H1 (cell line): ENCODE results near the gene PPP2R2C. TPM values are rescaled to one million over a fixed set of nuclear protein-coding genes. Genes with fewer than 3 reads are reported as not detected.

ENCODE experiments used
- CTCF ChIA-PET: fragments of 300-600 bp; sonication (Branson Sonifier 250); formaldehyde crosslinking; loops from one replicate; lab custom pipeline; 2021; ENCODE audit not compliant: partially characterized antibody; lab: Charles Lee
- POLR2A ChIA-PET: fragments of 300-600 bp; sonication (Branson Sonifier 250); formaldehyde crosslinking; loops from one replicate; lab custom pipeline; 2021; ENCODE audit warnings: inconsistent platforms; ENCODE audit not compliant: partially characterized antibody; lab: Charles Lee
- DNase-seq, 2 experiments: peaks; one replicate each; pipeline versions ENCODE4 v3.0.0 to v3.0.0-alpha.2; 2010 to 2022; ENCODE audit warnings: low spot score in 2 of 2, low read depth in 1 of 2, mixed read lengths in 1 of 2
- FAIRE-seq: peaks from 2 replicates; lab custom pipeline; 2011; peaks lifted over from hg19 to GRCh38; lab: Jason Lieb, UNC
- H2AFZ ChIP-seq: 2 replicates; pipeline ENCODE4 v1.8.1; 2012; ENCODE audit warnings: low read length, inconsistent platforms
- H2AK5ac ChIP-seq: 2 replicates; pipeline ENCODE4 v1.6.1; 2013; ENCODE audit warnings: low read depth, low read length
- H2BK120ac ChIP-seq: replicated peaks from 2 replicates; pipeline ENCODE3; 2013; ENCODE audit warnings: low read depth, low read length, inconsistent platforms
- H2BK12ac ChIP-seq: 2 replicates; pipeline ENCODE4 v1.6.1; 2013; ENCODE audit warnings: low read depth, low read length
- H2BK15ac ChIP-seq: 2 replicates; pipeline ENCODE4 v1.6.1; 2013; ENCODE audit warnings: low read length
- H2BK20ac ChIP-seq: 2 replicates; pipeline ENCODE4 v1.6.1; 2013; ENCODE audit warnings: low read length
- H2BK5ac ChIP-seq: 2 replicates; pipeline ENCODE4 v1.6.1; 2013; ENCODE audit warnings: low read depth, low read length
- H3K14ac ChIP-seq: 2 replicates; pipeline ENCODE4 v1.6.1; 2013; ENCODE audit warnings: inconsistent platforms; ENCODE audit not compliant: insufficient read length
- H3K18ac ChIP-seq: 2 replicates; pipeline ENCODE4 v1.6.1; 2013; ENCODE audit warnings: low read length; ENCODE audit errors: extremely low read depth
- H3K23ac ChIP-seq: 2 replicates; pipeline ENCODE4 v1.6.1; 2013; ENCODE audit warnings: inconsistent platforms; ENCODE audit not compliant: insufficient read length
- H3K23me2 ChIP-seq: 2 replicates; pipeline ENCODE4 v1.6.1; 2013; ENCODE audit warnings: low read depth, low read length
- H3K27ac ChIP-seq: 2 replicates; pipeline ENCODE4 v1.6.1; 2011; ENCODE audit warnings: low read depth, low read length, inconsistent platforms
- H3K27me3 ChIP-seq, 4 experiments: replicated peaks in 1 of 4; 1 replicate in 1 of 4; 2 replicates in 3 of 4; pipeline versions ENCODE4 v1.6.1 to v1.8.1; 2011 to 2013; ENCODE audit warnings: low read length in 3 of 4, mild to moderate bottlenecking in 3 of 4, inconsistent platforms in 2 of 4, mixed read lengths in 2 of 4, moderate library complexity in 1 of 4; ENCODE audit not compliant: control insufficient read depth in 3 of 4, insufficient read depth in 3 of 4; ENCODE audit errors: extremely low read depth in 1 of 4
- H3K36me3 ChIP-seq, 4 experiments: 2 replicates each; pipeline versions ENCODE4 v1.6.1 to v1.8.1; 2011 to 2013; ENCODE audit warnings: mild to moderate bottlenecking in 4 of 4, low read length in 3 of 4, moderate library complexity in 2 of 4, control low read depth in 1 of 4, inconsistent platforms in 1 of 4; ENCODE audit not compliant: insufficient read depth in 4 of 4, control insufficient read depth in 2 of 4
- H3K4ac ChIP-seq: replicated peaks from 2 replicates; pipeline ENCODE3; 2013; ENCODE audit warnings: low read length, low read depth, mixed read lengths, inconsistent platforms; ENCODE audit not compliant: insufficient read length
- H3K4me1 ChIP-seq, 4 experiments: replicated peaks in 1 of 4; 1 replicate in 1 of 4; 2 replicates in 3 of 4; pipeline versions ENCODE4 v1.6.1 to v1.8.1; 2011 to 2013; ENCODE audit warnings: low read length in 3 of 4, inconsistent platforms in 2 of 4, mixed read lengths in 1 of 4; ENCODE audit not compliant: insufficient read depth in 4 of 4, control insufficient read depth in 3 of 4
- H3K4me2 ChIP-seq, 2 experiments: 2 replicates each; pipeline versions ENCODE4 v1.6.1 to v1.8.1; 2011 to 2013; ENCODE audit warnings: low read depth in 2 of 2, low read length in 2 of 2, control low read depth in 1 of 2, inconsistent platforms in 1 of 2, mild to moderate bottlenecking in 1 of 2; ENCODE audit not compliant: insufficient read depth in 1 of 2
- H3K4me3 ChIP-seq, 4 experiments: fragments of 200-600, 300-600 bp in 1 of 4; sonication (generic), shearing (Covaris generic), sonication (Bioruptor Twin) in 1 of 4; 2 replicates each; pipeline versions ENCODE4 v1.5.1 to v1.8.1; 2011 to 2016; ENCODE audit warnings: low read length in 4 of 4, low read depth in 3 of 4, control low read depth in 2 of 4, inconsistent platforms in 2 of 4, mild to moderate bottlenecking in 2 of 4, mixed read lengths in 1 of 4, moderate library complexity in 1 of 4; ENCODE audit not compliant: insufficient read depth in 2 of 4; ENCODE audit errors: extremely low read depth in 1 of 4
- H3K56ac ChIP-seq: replicated peaks from 2 replicates; pipeline ENCODE3; 2013; ENCODE audit warnings: low read depth, mild to moderate bottlenecking, mixed read lengths, low read length, inconsistent platforms; ENCODE audit not compliant: insufficient read length
- H3K79me1 ChIP-seq: 2 replicates; pipeline ENCODE4 v1.6.1; 2013; ENCODE audit warnings: low read depth, low read length, control low read depth
- H3K79me2 ChIP-seq, 2 experiments: 2 replicates each; pipeline versions ENCODE4 v1.6.1 to v1.8.1; 2012 to 2013; ENCODE audit warnings: low read length in 2 of 2, mild to moderate bottlenecking in 2 of 2, inconsistent platforms in 1 of 2; ENCODE audit not compliant: insufficient read depth in 2 of 2, control insufficient read depth in 1 of 2
- H3K9ac ChIP-seq, 4 experiments: replicated peaks in 1 of 4; 1 replicate in 1 of 4; 2 replicates in 3 of 4; pipeline versions ENCODE4 v1.6.1 to v1.8.1; 2011 to 2013; ENCODE audit warnings: low read depth in 3 of 4, low read length in 3 of 4, control low read depth in 2 of 4, mild to moderate bottlenecking in 2 of 4, moderate library complexity in 2 of 4, inconsistent platforms in 1 of 4; ENCODE audit errors: extremely low read depth in 1 of 4
- H3K9me3 ChIP-seq, 2 experiments: 2 replicates each; pipeline versions ENCODE4 v1.6.1 to v1.8.1; 2012 to 2013; ENCODE audit warnings: mild to moderate bottlenecking in 2 of 2, moderate library complexity in 2 of 2, control low read depth in 1 of 2, inconsistent platforms in 1 of 2, low read depth in 1 of 2, low read length in 1 of 2, mixed read lengths in 1 of 2; ENCODE audit not compliant: insufficient read depth in 2 of 2
- H4K20me1 ChIP-seq, 2 experiments: replicated peaks in 1 of 2; 2 replicates each; pipeline versions ENCODE3 to v1.8.1; 2011 to 2013; ENCODE audit warnings: inconsistent platforms in 2 of 2, low read length in 2 of 2, mild to moderate bottlenecking in 1 of 2; ENCODE audit not compliant: insufficient read depth in 2 of 2, control insufficient read depth in 1 of 2
- H4K5ac ChIP-seq: 2 replicates; pipeline ENCODE4 v1.6.1; 2013; ENCODE audit warnings: low read length, low read depth, mixed read lengths, inconsistent platforms; ENCODE audit not compliant: insufficient read length
- H4K8ac ChIP-seq: 2 replicates; pipeline ENCODE4 v1.8.0; 2013; ENCODE audit warnings: mild to moderate bottlenecking, moderate library complexity, low read length, inconsistent platforms; ENCODE audit not compliant: insufficient read depth; ENCODE audit errors: extremely low read depth
- H4K91ac ChIP-seq: replicated peaks from 2 replicates; pipeline ENCODE3; 2013; ENCODE audit warnings: low read length, mixed read lengths, inconsistent platforms; ENCODE audit not compliant: insufficient read length
- ASH2L ChIP-seq: fragments of 200-600, 300-600 bp; sonication (generic); IDR thresholded peaks from one replicate; pipeline ENCODE4 v1.7.1; 2017; ENCODE audit warnings: low read length
- BRCA1 ChIP-seq: IDR thresholded peaks from 2 replicates; pipeline ENCODE4 v1.6.1; 2012; ENCODE audit warnings: low read depth, low read length, improper control_type of control experiment
- CHD2 ChIP-seq: IDR thresholded peaks from 2 replicates; pipeline ENCODE4 v1.6.1; 2012; ENCODE audit warnings: low read length, improper control_type of control experiment
- EZH2 ChIP-seq: fragments of 200-600 bp; sonication (generic); IDR thresholded peaks from 2 replicates; pipeline ENCODE4 v1.7.1; 2012; ENCODE audit warnings: low read depth, mild to moderate bottlenecking, moderate library complexity, low read length, inconsistent platforms; ENCODE audit not compliant: severe bottlenecking
- POLR2A ChIP-seq, 2 experiments: IDR thresholded peaks; 1 replicate in 1 of 2; 2 replicates in 1 of 2; pipeline ENCODE4 v1.6.1; 2011; ENCODE audit warnings: low read depth in 2 of 2, low read length in 2 of 2, mild to moderate bottlenecking in 2 of 2; ENCODE audit errors: control extremely low read depth in 1 of 2
- RBBP5 ChIP-seq: IDR thresholded peaks from 2 replicates; pipeline ENCODE4 v1.7.1; 2012; ENCODE audit warnings: low read depth, mild to moderate bottlenecking, inconsistent platforms, low read length, moderate library complexity, borderline replicate concordance
- RNF2 ChIP-seq: fragments of 200-900, 300-1000 bp; sonication (generic); IDR thresholded peaks from 2 replicates; pipeline ENCODE4 v1.7.1; 2016; ENCODE audit warnings: borderline replicate concordance, low read depth, mild to moderate bottlenecking, antibody characterized with exemption, low read length; ENCODE audit not compliant: poor library complexity, severe bottlenecking; ENCODE audit errors: missing control alignments
- TEAD4 ChIP-seq: IDR thresholded peaks from 2 replicates; pipeline ENCODE4 v1.6.1; 2012; ENCODE audit warnings: low read depth, low read length, inconsistent platforms, mixed read lengths
- WGBS, 2 experiments: shearing (Covaris generic) in 1 of 2; methylation state at CpG; one replicate each; pipeline versions ENCODE4 v1.1.6 to v1.1.7; 2013 to 2015; ENCODE audit warnings: low lambda C conversion rate in 2 of 2, mixed read lengths in 2 of 2, inconsistent platforms in 1 of 2, low coverage in 1 of 2, missing lambda C conversion rate in 1 of 2; ENCODE audit not compliant: insufficient replicate concordance in 2 of 2, insufficient coverage in 1 of 2, insufficient read length in 1 of 2; ENCODE audit errors: extremely low coverage in 1 of 2, missing lambda C conversion rate in 1 of 2; 5-methylcytosine and 5-hydroxymethylcytosine counted together
- polyA plus RNA-seq, 7 experiments: library from polyadenylated mRNA; depleted of rRNA in 3 of 7; stranded (reverse) in 5 of 7; unstranded in 2 of 7; fragments of >200 nt in 5 of 7; fragments of 200-250 nt in 2 of 7; gene quantifications; 1 replicate in 5 of 7; 2 replicates in 1 of 7; 4 replicates in 1 of 7; pipeline versions ENCODE4 v1.2.1 to v1.2.3, GENCODE V29; 2011 to 2013; ENCODE audit warnings: missing spikeins in 2 of 7, mixed read lengths in 2 of 7
- total RNA-seq: library from RNA; stranded (reverse); fragmentation: NEBNext Ultra II Directional; extraction: Animal tissue kit (Norgen Biotek cat#: 25700); gene quantifications from 2 replicates; pipeline ENCODE4 v1.2.1, GENCODE V29; 2021
- TF ChIP-seq, protein P1 (sequence below): IDR thresholded peaks from 2 replicates; pipeline ENCODE4 v1.6.1; 2011; ENCODE audit warnings: low read depth, mild to moderate bottlenecking, low read length; ENCODE audit not compliant: insufficient read depth
- TF ChIP-seq, protein P2 (sequence below): IDR thresholded peaks from 2 replicates; pipeline ENCODE4 v1.6.1; 2011; ENCODE audit warnings: low read length, improper control_type of control experiment

Gene PPP2R2C
- total and polyA plus RNA-seq, 2 of the 8 experiments (the other 6 are each of a cell fraction or from before 2014, with no cell fraction given), result 6.4 TPM

DNA sequence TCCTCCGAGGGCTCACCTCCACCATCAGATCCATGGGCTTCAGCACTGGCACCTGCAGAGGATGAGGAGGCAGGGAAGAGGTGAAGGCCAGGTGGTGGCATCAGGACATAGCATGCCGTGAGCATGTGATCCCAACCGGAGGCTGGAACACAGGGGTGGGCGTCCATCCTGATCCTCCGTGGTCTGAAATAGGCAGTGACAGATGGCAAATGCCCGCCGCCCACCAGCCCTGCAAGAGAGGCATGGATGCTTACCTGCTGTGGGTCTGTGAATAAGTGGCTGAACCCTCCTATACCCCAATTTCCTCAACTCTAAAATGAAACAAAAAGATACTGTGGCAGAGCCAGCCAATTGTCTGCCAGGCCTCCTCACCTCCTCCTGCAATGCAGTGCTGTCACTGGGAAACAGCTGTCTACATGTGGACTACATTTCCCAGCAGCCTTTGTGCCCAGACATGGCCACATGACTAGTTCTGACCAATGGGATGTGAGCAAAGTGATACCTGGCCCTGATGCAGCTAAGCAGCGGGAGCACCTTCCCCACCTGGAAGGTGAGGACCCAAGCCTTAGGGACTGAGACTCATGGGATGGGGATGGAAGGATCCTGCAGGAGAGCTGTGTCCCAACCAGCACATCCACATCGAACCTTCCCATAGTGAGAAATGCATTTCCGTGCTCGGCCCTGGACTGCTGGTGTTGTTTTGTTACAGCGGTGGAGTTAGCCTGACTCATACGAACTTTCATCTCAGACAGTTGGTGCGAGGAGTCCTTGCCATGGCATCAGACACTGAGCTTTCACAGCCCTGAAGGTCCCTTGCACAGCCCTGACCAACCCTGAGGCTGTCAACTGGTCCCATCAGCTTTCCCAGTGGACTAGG, 99.5 kb downstream of the PPP2R2C start:
- Histone ChIP-seq H3K4me2 (no peak overlapping the region), H3K9ac (no peak overlapping the region), H2BK12ac (no peak overlapping the region), H3K9me3 (no peaks in the 10 kb centered on the region), H4K8ac (no peak overlapping the region), H2BK120ac (no peak overlapping the region), H3K27me3 (no peaks in the 10 kb centered on the region), H2BK20ac (no peak overlapping the region), H2BK15ac (no peak overlapping the region), H4K20me1 (peaks cover 0 to 10% of the 10 kb centered on the region in 2 experiments), H3K4me3 (no peak overlapping the region), H3K4ac (no peak overlapping the region), H2AK5ac (no peak overlapping the region), H3K56ac (no peak overlapping the region), H3K79me2 (no peaks in the 10 kb centered on the region), H4K5ac (no peak overlapping the region), H3K27ac (no peak overlapping the region), H3K36me3 (no peaks in the 10 kb centered on the region), H3K4me1 (peaks cover 0 to 7% (median 2%) of the 10 kb centered on the region in 4 experiments; a peak in 3 of 7 replicates), H2AFZ (no peak overlapping the region), H3K79me1 (no peaks in the 10 kb centered on the region), H3K23me2 (no peaks in the 10 kb centered on the region), H3K18ac (no peak overlapping the region), H3K14ac (no peak overlapping the region), H4K91ac (peak overlapping the region; percentile 9), H2BK5ac (no peak overlapping the region), H3K23ac (no peak overlapping the region)
- FAIRE-seq, result peak; percentile 94
- ChIA-PET CTCF (interaction anchor here (0.9 to 8.1 kb wide), 6 partner anchors 9 to 285 kb away, joined by 3 to 46 read pairs (median 6); no protein-coding TSS in a partner anchor), POLR2A (no interaction called here)
- no peak for DNase-seq
- WGBS, 2 experiments, result 84% methylated on average over 14 of the region's 14 CpGs; no CpG with 5 or more reads in 1 of the 2 experiments
- TF ChIP-seq CHD2, result no peak
- TF ChIP-seq, protein P1, sequence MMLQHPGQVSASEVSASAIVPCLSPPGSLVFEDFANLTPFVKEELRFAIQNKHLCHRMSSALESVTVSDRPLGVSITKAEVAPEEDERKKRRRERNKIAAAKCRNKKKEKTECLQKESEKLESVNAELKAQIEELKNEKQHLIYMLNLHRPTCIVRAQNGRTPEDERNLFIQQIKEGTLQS, result peak; percentile 86
- TF ChIP-seq EZH2, result no peak
- no peak for TF ChIP-seq ASH2L
- no peak for TF ChIP-seq BRCA1
- no peak for TF ChIP-seq TEAD4
- TF ChIP-seq RBBP5, result no peak
- TF ChIP-seq, protein P2, sequence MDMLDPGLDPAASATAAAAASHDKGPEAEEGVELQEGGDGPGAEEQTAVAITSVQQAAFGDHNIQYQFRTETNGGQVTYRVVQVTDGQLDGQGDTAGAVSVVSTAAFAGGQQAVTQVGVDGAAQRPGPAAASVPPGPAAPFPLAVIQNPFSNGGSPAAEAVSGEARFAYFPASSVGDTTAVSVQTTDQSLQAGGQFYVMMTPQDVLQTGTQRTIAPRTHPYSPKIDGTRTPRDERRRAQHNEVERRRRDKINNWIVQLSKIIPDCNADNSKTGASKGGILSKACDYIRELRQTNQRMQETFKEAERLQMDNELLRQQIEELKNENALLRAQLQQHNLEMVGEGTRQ, result peak; percentile 93
- TF ChIP-seq RNF2, result no peak
- no peak for TF ChIP-seq POLR2A (IDR thresholded peaks at IDR 0.05; ENCODE audit: control extremely low read depth in 1 of 2, low read depth in 2 of 2, low read length in 2 of 2)
